HepG2 (cell line): ENCODE data around the gene FAM174C. TPM values are rescaled to one million over a fixed set of nuclear protein-coding genes. Genes with fewer than 3 reads are reported as not detected.

Source experiments
- CBX1 ChIP-seq: IDR thresholded peaks from one replicate; pipeline ENCODE4 v1.6.1; 2016; ENCODE audit warnings: antibody characterized with exemption, low read depth
- IRF2 ChIP-seq: IDR thresholded peaks from 2 replicates; pipeline ENCODE4 v1.6.1; 2018; ENCODE audit warnings: missing genetic modification reagents, missing compliant biosample characterization
- KDM5A ChIP-seq: fragments of 200-600 bp; sonication (generic); IDR thresholded peaks from 2 replicates; pipeline ENCODE4 v1.7.0; 2018; ENCODE audit warnings: antibody characterized with exemption, mild to moderate bottlenecking, low read length, borderline replicate concordance
- KLF16 ChIP-seq, 2 experiments: sonication (generic) in 1 of 2; formaldehyde crosslinking in 1 of 2; IDR thresholded peaks; 2 replicates each; pipeline versions ENCODE4 v1.6.1 to v1.8.0; 2016 to 2023; ENCODE audit warnings: missing genetic modification reagents in 2 of 2, missing compliant biosample characterization in 1 of 2
- MAZ ChIP-seq, 2 experiments: sonication (generic) in 1 of 2; formaldehyde crosslinking in 1 of 2; IDR thresholded peaks; 2 replicates each; pipeline versions ENCODE4 v1.5.0 to v1.6.1; 2012 to 2020; ENCODE audit warnings: low read depth in 2 of 2, mild to moderate bottlenecking in 2 of 2, borderline replicate concordance in 1 of 2, improper control_type of control experiment in 1 of 2, low read length in 1 of 2, missing genetic modification reagents in 1 of 2, moderate library complexity in 1 of 2
- MEIS2 ChIP-seq: sonication (generic); formaldehyde crosslinking; IDR thresholded peaks from 2 replicates; pipeline ENCODE4 v1.9.0; 2021; ENCODE audit warnings: mild to moderate bottlenecking, missing genetic modification reagents
- NRL ChIP-seq: sonication (generic); formaldehyde crosslinking; IDR thresholded peaks from 2 replicates; pipeline ENCODE4 v1.5.0; 2020; ENCODE audit warnings: missing genetic modification reagents, mild to moderate bottlenecking, moderate library complexity, borderline replicate concordance
- THRA ChIP-seq: sonication (generic); formaldehyde crosslinking; IDR thresholded peaks from 2 replicates; pipeline ENCODE4 v1.4.0; 2020; ENCODE audit warnings: missing genetic modification reagents, borderline replicate concordance
- ZBTB40 ChIP-seq, 2 experiments: fragments of 450-650 bp in 1 of 2; sonication (generic) in 1 of 2; formaldehyde crosslinking in 1 of 2; IDR thresholded peaks; 2 replicates each; pipeline versions ENCODE4 v1.6.1 to v1.8.0; 2016 to 2022; ENCODE audit warnings: antibody characterized with exemption in 1 of 2, mild to moderate bottlenecking in 1 of 2, missing genetic modification reagents in 1 of 2
- ZGPAT ChIP-seq: IDR thresholded peaks from 2 replicates; pipeline ENCODE4 v1.6.1; 2016; ENCODE audit warnings: mild to moderate bottlenecking
- ZMAT3 ChIP-seq: sonication (generic); formaldehyde crosslinking; conservative IDR thresholded peaks from 2 replicates; pipeline ENCODE4 v1.7.0; 2021; ENCODE audit warnings: missing genetic modification reagents
- ZMYM4 ChIP-seq: sonication (generic); formaldehyde crosslinking; IDR thresholded peaks from 2 replicates; pipeline ENCODE4 v1.8.1; 2023; ENCODE audit warnings: mild to moderate bottlenecking, missing genetic modification reagents
- ZNF577 ChIP-seq: sonication (generic); formaldehyde crosslinking; IDR thresholded peaks from 2 replicates; pipeline ENCODE4 v1.4.0; 2020; ENCODE audit warnings: mild to moderate bottlenecking, low read depth, missing genetic modification reagents, borderline replicate concordance
- ZNF652 ChIP-seq: IDR thresholded peaks from 2 replicates; pipeline ENCODE4 v1.6.1; 2016; ENCODE audit warnings: low read depth, borderline replicate concordance
- ZNF749 ChIP-seq: sonication (generic); formaldehyde crosslinking; IDR thresholded peaks from 2 replicates; pipeline ENCODE4 v1.8.0; 2022; ENCODE audit warnings: mild to moderate bottlenecking, missing genetic modification reagents, moderate library complexity, borderline replicate concordance
- ZNF841 ChIP-seq: sonication (generic); formaldehyde crosslinking; IDR thresholded peaks from 2 replicates; pipeline ENCODE4 v1.8.1; 2023; ENCODE audit warnings: missing genetic modification reagents, borderline replicate concordance
- polyA plus RNA-seq, 8 experiments: library from polyadenylated mRNA; depleted of rRNA in 3 of 8; stranded (reverse) in 7 of 8; unstranded in 1 of 8; fragments of >200 nt; fragmentation: Illumina TruSeq in 4 of 8; extraction: Trizol in 4 of 8; gene quantifications; 2 replicates each; pipeline versions ENCODE4 v1.2.1 to v1.2.3, GENCODE V29; 2011 to 2016; ENCODE audit warnings: low read depth in 4 of 8, missing spikeins in 1 of 8, mixed read lengths in 1 of 8; ENCODE audit not compliant: insufficient read depth in 1 of 8
- total RNA-seq, 5 experiments: library from RNA; depleted of rRNA; stranded (reverse); fragments of >200 nt; fragmentation: Illumina TruSeq; extraction: Trizol; gene quantifications; 2 replicates each; pipeline ENCODE4 v1.2.3, GENCODE V29; 2016; ENCODE audit warnings: low read depth in 1 of 5

FAM174C gene
- total and polyA plus RNA-seq, 2 of the 13 experiments (the other 11 are each of a cell fraction or from before 2014, with no cell fraction given) = 19.5 to 31.3 TPM

- no peak for TF ChIP-seq THRA (CRISPR knock-in tag)
- peak; percentile 38; the same call in 1 of the 2 replicates for TF ChIP-seq ZMYM4 (CRISPR knock-in tag)
- no peak for TF ChIP-seq ZMAT3 (CRISPR knock-in tag)
- TF ChIP-seq ZBTB40 (IDR thresholded peaks at IDR 0.05) = no peak
- peak; percentile 4; the same call in 1 of the 2 replicates for TF ChIP-seq ZBTB40 (CRISPR knock-in tag; IDR thresholded peaks at IDR 0.05)
- 0 out of 2 replicates have a peak, but pooled peaks have one; percentile 29 for TF ChIP-seq NRL (CRISPR knock-in tag)
- no peak for TF ChIP-seq KDM5A
- no peak; a peak in 1 of 4 replicates for TF ChIP-seq KLF16 (CRISPR knock-in tag; IDR thresholded peaks at IDR 0.05)
- peak; percentile 90; the same call in 1 of the 2 replicates for TF ChIP-seq MAZ (IDR thresholded peaks at IDR 0.05; ENCODE audit: borderline replicate concordance, low read depth, low read length)
- TF ChIP-seq MAZ (CRISPR knock-in tag; IDR thresholded peaks at IDR 0.05; ENCODE audit: low read depth) = peak; percentile 88
- TF ChIP-seq ZNF577 (CRISPR knock-in tag) = no peak
- TF ChIP-seq ZNF749 (CRISPR knock-in tag) = no peak; the same call in 1 of the 2 replicates
- peak; percentile 12; the same call in 1 of the 2 replicates for TF ChIP-seq MEIS2 (CRISPR knock-in tag)
- peak; percentile 34 for TF ChIP-seq CBX1
- TF ChIP-seq ZNF841 (CRISPR knock-in tag) = no peak
- peak; percentile 57; the same call in 1 of the 2 replicates for TF ChIP-seq IRF2 (CRISPR knock-in tag)
- TF ChIP-seq ZGPAT (CRISPR knock-in tag) = peak; percentile 29; the same call in 1 of the 2 replicates
- no peak for TF ChIP-seq ZNF652
Observed at GRCh38 chr19:1269065-1269477, 6.3 kb upstream of the FAM174C start, which contains the start of gene CIRBP (continued).
